PFSK-1 (cell line): Measurements from ENCODE around the gene GCNT1.

Experiments used
- POLR2AphosphoS5 ChIP-seq: IDR thresholded peaks from 2 replicates; pipeline ENCODE4 v1.6.1; 2012; ENCODE audit warnings: low read depth, mild to moderate bottlenecking, control low read depth, low read length, moderate library complexity
- REST ChIP-seq, 2 experiments: IDR thresholded peaks; 2 replicates each; pipeline versions ENCODE4 v1.6.1 to v1.8.0; 2011 to 2012; ENCODE audit warnings: low read depth in 2 of 2, low read length in 2 of 2, control low read depth in 1 of 2, inconsistent platforms in 1 of 2, mild to moderate bottlenecking in 1 of 2, moderate library complexity in 1 of 2; ENCODE audit not compliant: insufficient read depth in 1 of 2

DNA sequence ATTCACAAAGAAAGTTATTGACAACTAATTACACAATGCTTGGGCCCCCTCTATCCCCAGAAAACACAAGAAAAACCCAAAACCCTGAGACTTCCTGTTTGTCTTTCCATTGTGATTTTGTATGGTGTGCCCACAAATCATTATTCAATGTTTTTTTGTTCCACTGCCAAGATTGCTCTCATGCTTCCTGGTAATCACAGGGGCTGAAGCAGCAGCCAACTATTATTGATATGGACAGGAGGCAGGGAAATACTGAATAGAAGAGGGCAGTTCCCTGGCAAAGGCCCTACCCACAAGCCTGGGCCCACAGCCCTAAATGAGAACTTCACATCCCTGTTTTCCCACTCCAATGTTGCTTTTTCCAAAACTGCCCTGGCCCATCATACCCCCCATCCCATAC lies 43.3 kb upstream of the GCNT1 start:
- TF ChIP-seq POLR2AphosphoS5, result no peak
- no peak for TF ChIP-seq REST (IDR thresholded peaks at IDR 0.05; ENCODE audit: insufficient read depth in 1 of 2, low read depth in 2 of 2, low read length in 2 of 2)
